IMR-90 (cell line): ENCODE measurements around the gene HUS1B. TPM values are rescaled to one million over a fixed set of nuclear protein-coding genes. Genes with fewer than 3 reads are reported as not detected.

ENCODE experiments used
- ATAC-seq: fragments of 200-7000 bp; cut with Tn5 transposase; 2 replicates; pipeline ENCODE4 v1.9.1; 2020; ENCODE audit warnings: low read depth, mild to moderate bottlenecking, moderate library complexity
- BruUV-seq: library from RNA; stranded (reverse); fragments of 400-500 nt; replicated peaks from 2 replicates; lab custom pipeline; 2021; lab: Mats Ljungman, UMichigan
- CTCF ChIA-PET: fragments of 300-600 bp; formaldehyde crosslinking; extraction: SDS; loops from one replicate; lab custom pipeline; 2021; ENCODE audit warnings: antibody characterized with exemption; lab: Yijun Ruan, JAX
- POLR2A ChIA-PET: fragments of 300-600 bp; sonication (Branson Sonifier 250); formaldehyde crosslinking; loops from one replicate; lab custom pipeline; 2022; ENCODE audit warnings: antibody characterized with exemption; ENCODE audit not compliant: unreplicated experiment; lab: Charles Lee
- DNase-seq: peaks from one replicate; pipeline ENCODE4 v3.0.0; 2013
- H2AFZ ChIP-seq: replicated peaks from 2 replicates; pipeline ENCODE3; 2013; ENCODE audit warnings: low read length, mild to moderate bottlenecking; ENCODE audit not compliant: poor library complexity
- H2AK5ac ChIP-seq: 2 replicates; pipeline ENCODE4 v1.6.1; 2013; ENCODE audit warnings: low read depth, low read length, inconsistent platforms
- H2AK9ac ChIP-seq: replicated peaks from 2 replicates; pipeline ENCODE3; 2013; ENCODE audit warnings: mild to moderate bottlenecking, low read depth, low read length, moderate library complexity; ENCODE audit not compliant: poor library complexity
- H2BK120ac ChIP-seq: 2 replicates; pipeline ENCODE4 v1.6.1; 2013; ENCODE audit warnings: low read depth, low read length, inconsistent platforms
- H2BK15ac ChIP-seq: 3 replicates; pipeline ENCODE4 v1.6.1; 2013; ENCODE audit warnings: low read depth, low read length, inconsistent platforms
- H2BK20ac ChIP-seq: 2 replicates; pipeline ENCODE4 v1.6.1; 2013; ENCODE audit warnings: low read depth, mild to moderate bottlenecking, inconsistent platforms, low read length, moderate library complexity
- H2BK5ac ChIP-seq: 2 replicates; pipeline ENCODE4 v1.6.1; 2013; ENCODE audit warnings: mild to moderate bottlenecking, low read depth, low read length, inconsistent platforms; ENCODE audit not compliant: poor library complexity, severe bottlenecking
- H3K14ac ChIP-seq: replicated peaks from 2 replicates; pipeline ENCODE4 v1.6.1; 2013; ENCODE audit warnings: low read depth, low read length, inconsistent platforms
- H3K18ac ChIP-seq: 2 replicates; pipeline ENCODE4 v1.6.1; 2013; ENCODE audit warnings: low read depth, low read length, control low read depth
- H3K23ac ChIP-seq: 2 replicates; pipeline ENCODE4 v1.6.1; 2013; ENCODE audit warnings: low read depth, low read length, inconsistent platforms
- H3K27ac ChIP-seq: 2 replicates; pipeline ENCODE4 v1.5.1; 2013; ENCODE audit warnings: mild to moderate bottlenecking, control low read depth, low read length; ENCODE audit not compliant: insufficient read depth
- H3K27me3 ChIP-seq: 2 replicates; pipeline ENCODE4 v1.6.1; 2013; ENCODE audit warnings: low read length; ENCODE audit not compliant: control insufficient read depth, insufficient read depth
- H3K36me3 ChIP-seq: 2 replicates; pipeline ENCODE4 v1.6.1; 2013; ENCODE audit warnings: low read length, mixed read lengths; ENCODE audit not compliant: control insufficient read depth, insufficient read depth
- H3K4ac ChIP-seq: 2 replicates; pipeline ENCODE4 v1.6.1; 2013; ENCODE audit warnings: low read depth, low read length, inconsistent platforms
- H3K4me1 ChIP-seq: 2 replicates; pipeline ENCODE4 v1.6.1; 2013; ENCODE audit warnings: low read length, mixed read lengths; ENCODE audit not compliant: control insufficient read depth, insufficient read depth
- H3K4me2 ChIP-seq: 2 replicates; pipeline ENCODE4 v1.6.1; 2013; ENCODE audit warnings: low read depth, mild to moderate bottlenecking, control low read depth, low read length, moderate library complexity
- H3K4me3 ChIP-seq: 2 replicates; pipeline ENCODE4 v1.5.1; 2013; ENCODE audit warnings: low read depth, mild to moderate bottlenecking, control low read depth, low read length, moderate library complexity; ENCODE audit not compliant: insufficient read depth
- H3K56ac ChIP-seq: 2 replicates; pipeline ENCODE4 v1.6.1; 2013; ENCODE audit warnings: low read length, inconsistent platforms; ENCODE audit not compliant: insufficient read depth; ENCODE audit errors: extremely low read depth
- H3K79me1 ChIP-seq, 2 experiments: 2 replicates each; pipeline ENCODE4 v1.6.1; 2013; ENCODE audit warnings: low read length in 2 of 2, inconsistent platforms in 1 of 2, low read depth in 1 of 2
- H3K9ac ChIP-seq: 2 replicates; pipeline ENCODE4 v1.6.1; 2013; ENCODE audit warnings: low read depth, low read length, control low read depth
- H3K9me1 ChIP-seq: 2 replicates; pipeline ENCODE4 v1.6.1; 2013; ENCODE audit warnings: low read length, inconsistent platforms; ENCODE audit not compliant: insufficient read depth
- H3K9me3 ChIP-seq: 2 replicates; pipeline ENCODE4 v1.6.1; 2013; ENCODE audit warnings: low read length; ENCODE audit not compliant: control insufficient read depth, insufficient read depth
- H4K20me1 ChIP-seq: 2 replicates; pipeline ENCODE4 v1.6.1; 2013; ENCODE audit warnings: low read length, inconsistent platforms; ENCODE audit not compliant: insufficient read depth
- H4K5ac ChIP-seq: 2 replicates; pipeline ENCODE4 v1.6.1; 2013; ENCODE audit warnings: mild to moderate bottlenecking, low read depth, low read length, control low read depth
- H4K8ac ChIP-seq, 2 experiments: 2 replicates each; pipeline ENCODE4 v1.6.1; 2013; ENCODE audit warnings: low read depth in 2 of 2, low read length in 2 of 2, control low read depth in 1 of 2, inconsistent platforms in 1 of 2
- H4K91ac ChIP-seq: 2 replicates; pipeline ENCODE4 v1.6.1; 2013; ENCODE audit warnings: low read depth, low read length, inconsistent platforms; ENCODE audit not compliant: insufficient read depth
- BHLHE40 ChIP-seq: fragments of 150-350 bp; IDR thresholded peaks from 2 replicates; pipeline ENCODE4 v1.6.1; 2016; ENCODE audit warnings: mild to moderate bottlenecking, low read depth, low read length
- CEBPB ChIP-seq: IDR thresholded peaks from 2 replicates; pipeline ENCODE4 v1.6.1; 2012; ENCODE audit warnings: low read depth, low read length, improper control_type of control experiment
- CHD1 ChIP-seq: IDR thresholded peaks from 2 replicates; pipeline ENCODE4 v1.6.1; 2012; ENCODE audit warnings: low read depth, low read length, improper control_type of control experiment
- FOS ChIP-seq: fragments of 150-350 bp; IDR thresholded peaks from 2 replicates; pipeline ENCODE4 v1.6.1; 2016; ENCODE audit warnings: low read depth, low read length
- MAFK ChIP-seq: IDR thresholded peaks from 2 replicates; pipeline ENCODE4 v1.6.1; 2012; ENCODE audit warnings: low read depth, low read length, improper control_type of control experiment
- MAZ ChIP-seq: IDR thresholded peaks from 2 replicates; pipeline ENCODE4 v1.6.1; 2012; ENCODE audit warnings: low read depth, mild to moderate bottlenecking, low read length, improper control_type of control experiment, moderate library complexity, borderline replicate concordance
- NFE2L2 ChIP-seq: fragments of 150-350 bp; IDR thresholded peaks from 2 replicates; pipeline ENCODE4 v1.6.1; 2016; ENCODE audit warnings: low read depth, mild to moderate bottlenecking, low read length
- RAD21 ChIP-seq: IDR thresholded peaks from 2 replicates; pipeline ENCODE4 v1.6.1; 2012; ENCODE audit warnings: low read length, improper control_type of control experiment
- RFX5 ChIP-seq: IDR thresholded peaks from 2 replicates; pipeline ENCODE4 v1.8.0; 2012; ENCODE audit warnings: low read depth, mild to moderate bottlenecking, low read length, moderate library complexity
- WGBS, 2 experiments: methylation state at CpG; one replicate each; pipeline versions ENCODE4 v1.1.5 to v1.1.7; 2013; ENCODE audit warnings: missing lambda C conversion rate in 2 of 2; ENCODE audit not compliant: insufficient read length in 1 of 2; ENCODE audit errors: extremely low coverage in 2 of 2; 5-methylcytosine and 5-hydroxymethylcytosine counted together
- dilution Hi-C: fragments of 300-500 bp; cut with HindIII; formaldehyde crosslinking; loops from one replicate; pipeline ENCODE4 v1.14.3; 2018; ENCODE audit warnings: low sequenced_read_pairs; ENCODE audit not compliant: unreplicated experiment
- in situ Hi-C: fragments of 300-500 bp; cut with MboI; formaldehyde crosslinking; loops from 3 replicates; pipeline ENCODE4 v1.14.3; 2019; ENCODE audit warnings: low sequenced_read_pairs, inconsistent platforms, mixed read lengths
- intact Hi-C: fragments of 100-400 bp; cut with micrococcal nuclease; formaldehyde crosslinking; loops from 2 replicates; pipeline ENCODE4 v1.10.0; 2022
- polyA plus RNA-seq, 3 experiments: library from polyadenylated mRNA; depleted of rRNA; stranded (reverse); fragments of >200 nt; gene quantifications; 2 replicates each; pipeline ENCODE4 v1.2.3, GENCODE V29; 2012; ENCODE audit warnings: low replicate concordance in 1 of 3
- total RNA-seq: library from RNA; depleted of rRNA; stranded (reverse); fragments of >200 nt; gene quantifications from 2 replicates; pipeline ENCODE4 v1.2.3, GENCODE V29; 2012
- TF ChIP-seq, protein P1 (sequence below): fragments of 150-350 bp; IDR thresholded peaks from 2 replicates; pipeline ENCODE4 v1.6.1; 2017; ENCODE audit warnings: mild to moderate bottlenecking, antibody characterized with exemption, low read length, low read depth
- TF ChIP-seq, protein P2 (sequence below): fragments of 150-350 bp; IDR thresholded peaks from 2 replicates; pipeline ENCODE4 v1.6.1; 2016; ENCODE audit warnings: low read depth, mild to moderate bottlenecking, low read length, moderate library complexity, borderline replicate concordance

The HUS1B gene
- total and polyA plus RNA-seq, 2 of the 4 experiments (the other 2 are of a cell fraction): 0.36 to 0.39 TPM

DNA sequence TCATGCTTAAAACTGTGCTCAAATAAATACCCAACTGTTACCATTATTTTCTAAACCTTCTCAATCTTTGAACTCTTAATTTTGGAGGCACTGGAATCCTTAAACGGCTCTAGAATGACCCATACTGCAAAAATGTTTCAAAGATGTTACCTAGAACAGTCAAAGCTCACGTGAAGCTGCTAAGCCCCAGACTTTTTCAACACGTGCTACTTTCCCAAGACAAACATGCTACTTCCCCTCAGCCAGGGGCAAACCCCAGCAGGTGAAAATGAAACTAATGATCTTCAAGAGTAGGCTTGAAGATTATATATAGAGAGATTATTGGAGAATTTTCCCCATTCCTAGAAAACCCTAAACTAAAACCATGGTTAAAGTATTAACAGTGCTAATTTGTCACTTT is 28.1 kb downstream of the HUS1B start:
- Histone ChIP-seq H3K9ac (no peak overlapping the region), H3K27ac (no peak overlapping the region), H2BK120ac (no peak overlapping the region), H3K27me3 (no peaks in the 10 kb centered on the region), H3K79me1 (peaks cover 9 to 30% of the 10 kb centered on the region in 2 experiments), H3K23ac (no peak overlapping the region), H2BK20ac (no peak overlapping the region), H2BK15ac (no peak overlapping the region), H4K20me1 (no peaks in the 10 kb centered on the region), H4K91ac (no peak overlapping the region), H3K36me3 (peaks cover 1% of the 10 kb centered on the region; the same call in 1 of the 2 replicates), H3K4me2 (no peak overlapping the region), H4K8ac (no peak overlapping the region), H3K9me1 (peaks cover 5% of the 10 kb centered on the region; the same call in 1 of the 2 replicates), H3K56ac (no peak overlapping the region), H4K5ac (no peak overlapping the region), H3K14ac (no peak overlapping the region), H3K4me1 (peaks cover 3% of the 10 kb centered on the region; the same call in 1 of the 2 replicates), H2AFZ (no peak overlapping the region), H3K18ac (no peak overlapping the region), H2AK5ac (no peak overlapping the region), H3K4me3 (no peak overlapping the region), H2BK5ac (no peak overlapping the region), H2AK9ac (no peak overlapping the region), H3K9me3 (no peaks in the 10 kb centered on the region), H3K4ac (no peak overlapping the region)
- WGBS, 2 experiments: no CpG with 5 or more reads among the region's 3 CpGs
- dilution Hi-C loops (no loop called here), intact Hi-C loops (loop anchor here (5.0 to 10.0 kb wide), 3 partner anchors 54 to 156 kb away; no protein-coding TSS in a partner anchor), in situ Hi-C loops (no loop called here)
- no TSS peak for BruUV-seq
- ATAC-seq (no peak), DNase-seq (no peak)
- TF ChIP-seq CHD1 (no peak), RAD21 (no peak), MAFK (no peak), MAZ (no peak), BHLHE40 (no peak), FOS (no peak), NFE2L2 (no peak), RFX5 (no peak), CEBPB (no peak)
- TF ChIP-seq, protein P1, sequence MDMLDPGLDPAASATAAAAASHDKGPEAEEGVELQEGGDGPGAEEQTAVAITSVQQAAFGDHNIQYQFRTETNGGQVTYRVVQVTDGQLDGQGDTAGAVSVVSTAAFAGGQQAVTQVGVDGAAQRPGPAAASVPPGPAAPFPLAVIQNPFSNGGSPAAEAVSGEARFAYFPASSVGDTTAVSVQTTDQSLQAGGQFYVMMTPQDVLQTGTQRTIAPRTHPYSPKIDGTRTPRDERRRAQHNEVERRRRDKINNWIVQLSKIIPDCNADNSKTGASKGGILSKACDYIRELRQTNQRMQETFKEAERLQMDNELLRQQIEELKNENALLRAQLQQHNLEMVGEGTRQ: no peak
- TF ChIP-seq, protein P2, sequence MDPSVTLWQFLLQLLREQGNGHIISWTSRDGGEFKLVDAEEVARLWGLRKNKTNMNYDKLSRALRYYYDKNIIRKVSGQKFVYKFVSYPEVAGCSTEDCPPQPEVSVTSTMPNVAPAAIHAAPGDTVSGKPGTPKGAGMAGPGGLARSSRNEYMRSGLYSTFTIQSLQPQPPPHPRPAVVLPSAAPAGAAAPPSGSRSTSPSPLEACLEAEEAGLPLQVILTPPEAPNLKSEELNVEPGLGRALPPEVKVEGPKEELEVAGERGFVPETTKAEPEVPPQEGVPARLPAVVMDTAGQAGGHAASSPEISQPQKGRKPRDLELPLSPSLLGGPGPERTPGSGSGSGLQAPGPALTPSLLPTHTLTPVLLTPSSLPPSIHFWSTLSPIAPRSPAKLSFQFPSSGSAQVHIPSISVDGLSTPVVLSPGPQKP: no peak
- ChIA-PET POLR2A (no interaction called here), CTCF (no interaction called here)
